Neural cell (in vitro differentiated cells): ENCODE measurements around the gene GAB1. TPM values are rescaled to one million over a fixed set of nuclear protein-coding genes. Genes with fewer than 3 reads are reported as not detected.

Experiments used
- H2AFZ ChIP-seq: fragments of 200-600, 300-800 bp; sonication (generic), shearing (Covaris generic); 2 replicates; pipeline ENCODE4 v1.6.0; 2014; ENCODE audit warnings: low read depth, mild to moderate bottlenecking, antibody characterized with exemption, low read length, moderate library complexity
- H3F3A ChIP-seq: fragments of 200-600 bp; shearing (Covaris generic); 2 replicates; pipeline ENCODE4 v1.6.1; 2016; ENCODE audit warnings: mild to moderate bottlenecking, moderate library complexity, mixed read lengths, antibody characterized with exemption, low read length; ENCODE audit not compliant: insufficient read depth, poor library complexity, severe bottlenecking
- H3K27ac ChIP-seq: fragments of 200-600, 300-800 bp; sonication (generic), shearing (Covaris generic); 2 replicates; pipeline ENCODE4 v1.5.1; 2014; ENCODE audit warnings: mild to moderate bottlenecking, low read length, moderate library complexity
- H3K27me3 ChIP-seq: fragments of 300-800, 200-600 bp; sonication (generic), shearing (Covaris generic); 2 replicates; pipeline ENCODE4 v1.6.0; 2014; ENCODE audit warnings: mild to moderate bottlenecking, low read depth, low read length, moderate library complexity; ENCODE audit not compliant: insufficient read depth
- H3K36me3 ChIP-seq: fragments of 300-800, 200-600 bp; sonication (generic), shearing (Covaris generic); 2 replicates; pipeline ENCODE4 v1.5.1; 2014; ENCODE audit warnings: mild to moderate bottlenecking, antibody characterized with exemption, low read length, moderate library complexity; ENCODE audit not compliant: insufficient read depth
- H3K4me2 ChIP-seq: fragments of 300-800, 200-600 bp; sonication (generic), shearing (Covaris generic); 2 replicates; pipeline ENCODE4 v1.6.0; 2014; ENCODE audit warnings: mild to moderate bottlenecking, low read length
- H3K4me3 ChIP-seq: fragments of 300-800, 200-600 bp; sonication (generic), shearing (Covaris generic); 2 replicates; pipeline ENCODE4 v1.5.1; 2014; ENCODE audit warnings: mild to moderate bottlenecking, low read length, moderate library complexity
- H3K79me2 ChIP-seq: fragments of 200-600 bp; shearing (Covaris generic); replicated peaks from 2 replicates; pipeline ENCODE4 v1.6.0; 2014; ENCODE audit warnings: mild to moderate bottlenecking, low read length, moderate library complexity; ENCODE audit not compliant: insufficient read depth
- H3K9ac ChIP-seq: fragments of 300-800, 200-600 bp; sonication (generic), shearing (Covaris generic); 2 replicates; pipeline ENCODE4 v1.6.1; 2016; ENCODE audit warnings: mild to moderate bottlenecking, low read length, mixed read lengths
- H3K9me2 ChIP-seq: fragments of 200-600 bp; shearing (Covaris generic); 2 replicates; pipeline ENCODE4 v1.6.1; 2016; ENCODE audit warnings: mild to moderate bottlenecking, low read length, mixed read lengths; ENCODE audit not compliant: insufficient read depth
- H3K9me3 ChIP-seq: fragments of 200-600, 300-800 bp; sonication (generic), shearing (Covaris generic); 2 replicates; pipeline ENCODE4 v1.6.1; 2016; ENCODE audit warnings: mild to moderate bottlenecking, mixed run types, low read length, moderate library complexity, mixed read lengths
- H4K20me1 ChIP-seq: fragments of 200-600 bp; shearing (Covaris generic); 2 replicates; pipeline ENCODE4 v1.6.1; 2016; ENCODE audit warnings: mild to moderate bottlenecking, mixed run types; ENCODE audit not compliant: insufficient read depth
- EP300 ChIP-seq: fragments of 450-650 bp; conservative IDR thresholded peaks from 2 replicates; pipeline ENCODE4 v1.6.1; 2014; ENCODE audit warnings: antibody characterized with exemption, mild to moderate bottlenecking, moderate library complexity; ENCODE audit not compliant: poor library complexity, severe bottlenecking
- EZH2 ChIP-seq: fragments of 200-600, 300-800 bp; shearing (Covaris generic), sonication (generic); IDR thresholded peaks from 2 replicates; pipeline ENCODE4 v1.6.1; 2014; ENCODE audit warnings: antibody characterized with exemption, low read length, borderline replicate concordance, mild to moderate bottlenecking; ENCODE audit not compliant: insufficient read depth, poor library complexity, severe bottlenecking
- MXI1 ChIP-seq: fragments of 450-650 bp; conservative IDR thresholded peaks from 2 replicates; pipeline ENCODE4 v1.6.1; 2014; ENCODE audit warnings: antibody characterized with exemption, mild to moderate bottlenecking; ENCODE audit not compliant: poor library complexity, severe bottlenecking
- POLR2AphosphoS5 ChIP-seq: IDR thresholded peaks from 2 replicates; pipeline ENCODE4 v1.6.1; 2012
- RAD21 ChIP-seq: fragments of 450-650 bp; conservative IDR thresholded peaks from 2 replicates; pipeline ENCODE4 v1.6.1; 2014; ENCODE audit warnings: antibody characterized with exemption, mild to moderate bottlenecking, moderate library complexity
- SMC3 ChIP-seq: fragments of 450-650 bp; conservative IDR thresholded peaks from 2 replicates; pipeline ENCODE4 v1.6.1; 2014; ENCODE audit warnings: antibody characterized with exemption, mild to moderate bottlenecking, moderate library complexity; ENCODE audit not compliant: poor library complexity
- TAF1 ChIP-seq: IDR thresholded peaks from 2 replicates; pipeline ENCODE4 v1.6.1; 2012; ENCODE audit warnings: low read depth
- polyA plus RNA-seq: library from polyadenylated mRNA; depleted of rRNA; stranded (reverse); fragments of >200 nt; gene quantifications from 2 replicates; pipeline ENCODE4 v1.2.3, GENCODE V29; 2014
- TF ChIP-seq, protein P1 (sequence below): fragments of 450-650 bp; IDR thresholded peaks from 2 replicates; pipeline ENCODE4 v1.5.1; 2014; ENCODE audit warnings: antibody characterized with exemption, mild to moderate bottlenecking, moderate library complexity; ENCODE audit not compliant: poor library complexity, severe bottlenecking

The GAB1 gene
- polyA plus RNA-seq, 1 donor from 2014 or later = 2.4 TPM

- Histone ChIP-seq H3K27me3 (no peaks in the 10 kb centered on the region), H3K9me3 (no peaks in the 10 kb centered on the region), H3F3A (no peaks in the 10 kb centered on the region), H3K4me2 (no peak overlapping the region), H3K79me2 (no peaks in the 10 kb centered on the region), H4K20me1 (no peaks in the 10 kb centered on the region), H2AFZ (no peak overlapping the region), H3K36me3 (no peaks in the 10 kb centered on the region), H3K9me2 (no peaks in the 10 kb centered on the region), H3K27ac (no peak overlapping the region), H3K9ac (no peak overlapping the region), H3K4me3 (no peak overlapping the region)
- no peak for TF ChIP-seq MXI1
- TF ChIP-seq POLR2AphosphoS5 = no peak
- no peak for TF ChIP-seq TAF1
- TF ChIP-seq, protein P1, sequence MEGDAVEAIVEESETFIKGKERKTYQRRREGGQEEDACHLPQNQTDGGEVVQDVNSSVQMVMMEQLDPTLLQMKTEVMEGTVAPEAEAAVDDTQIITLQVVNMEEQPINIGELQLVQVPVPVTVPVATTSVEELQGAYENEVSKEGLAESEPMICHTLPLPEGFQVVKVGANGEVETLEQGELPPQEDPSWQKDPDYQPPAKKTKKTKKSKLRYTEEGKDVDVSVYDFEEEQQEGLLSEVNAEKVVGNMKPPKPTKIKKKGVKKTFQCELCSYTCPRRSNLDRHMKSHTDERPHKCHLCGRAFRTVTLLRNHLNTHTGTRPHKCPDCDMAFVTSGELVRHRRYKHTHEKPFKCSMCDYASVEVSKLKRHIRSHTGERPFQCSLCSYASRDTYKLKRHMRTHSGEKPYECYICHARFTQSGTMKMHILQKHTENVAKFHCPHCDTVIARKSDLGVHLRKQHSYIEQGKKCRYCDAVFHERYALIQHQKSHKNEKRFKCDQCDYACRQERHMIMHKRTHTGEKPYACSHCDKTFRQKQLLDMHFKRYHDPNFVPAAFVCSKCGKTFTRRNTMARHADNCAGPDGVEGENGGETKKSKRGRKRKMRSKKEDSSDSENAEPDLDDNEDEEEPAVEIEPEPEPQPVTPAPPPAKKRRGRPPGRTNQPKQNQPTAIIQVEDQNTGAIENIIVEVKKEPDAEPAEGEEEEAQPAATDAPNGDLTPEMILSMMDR = no peak
- TF ChIP-seq EP300 = no peak
- TF ChIP-seq EZH2 = no peak
These were observed 47.8 kb downstream of the GAB1 start for GRCh38 chr4:143384381-143384994.

DNA sequence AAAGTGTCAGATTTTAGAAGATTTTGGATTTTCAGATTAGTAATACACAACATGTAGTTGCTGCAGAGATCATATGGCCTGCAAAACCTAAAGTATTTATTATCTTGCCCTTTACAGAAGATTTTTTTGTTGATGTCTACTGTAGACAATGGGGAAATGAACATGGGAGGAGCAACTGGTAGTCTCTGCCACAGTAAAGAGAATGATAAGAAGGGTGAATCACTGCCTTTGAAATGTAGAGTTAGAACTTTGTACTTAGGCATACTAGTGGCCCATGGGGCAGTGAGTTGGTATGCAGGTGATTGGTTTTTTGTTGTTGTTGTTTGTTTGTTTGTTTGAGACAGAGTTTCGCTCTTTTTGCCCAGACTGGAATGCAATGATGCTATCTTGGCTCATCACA lies 50.1 kb downstream of the GAB1 start:
- no peaks in the 10 kb centered on the region for H3K9me2 ChIP-seq
- no peaks in the 10 kb centered on the region for H3K27me3 ChIP-seq
- no peaks in the 10 kb centered on the region for H3K36me3 ChIP-seq
- H3K4me3 ChIP-seq = no peak overlapping the region
- H3K9me3 ChIP-seq = no peaks in the 10 kb centered on the region
- H3F3A ChIP-seq = no peaks in the 10 kb centered on the region
- H3K27ac ChIP-seq = no peak overlapping the region
- TF ChIP-seq EZH2 (no peak), SMC3 (no peak), POLR2AphosphoS5 (no peak)
- H2AFZ ChIP-seq = no peak overlapping the region
- H4K20me1 ChIP-seq = no peaks in the 10 kb centered on the region
- no peak overlapping the region for H3K9ac ChIP-seq
- no peak overlapping the region for H3K4me2 ChIP-seq
- H3K79me2 ChIP-seq = no peaks in the 10 kb centered on the region

DNA sequence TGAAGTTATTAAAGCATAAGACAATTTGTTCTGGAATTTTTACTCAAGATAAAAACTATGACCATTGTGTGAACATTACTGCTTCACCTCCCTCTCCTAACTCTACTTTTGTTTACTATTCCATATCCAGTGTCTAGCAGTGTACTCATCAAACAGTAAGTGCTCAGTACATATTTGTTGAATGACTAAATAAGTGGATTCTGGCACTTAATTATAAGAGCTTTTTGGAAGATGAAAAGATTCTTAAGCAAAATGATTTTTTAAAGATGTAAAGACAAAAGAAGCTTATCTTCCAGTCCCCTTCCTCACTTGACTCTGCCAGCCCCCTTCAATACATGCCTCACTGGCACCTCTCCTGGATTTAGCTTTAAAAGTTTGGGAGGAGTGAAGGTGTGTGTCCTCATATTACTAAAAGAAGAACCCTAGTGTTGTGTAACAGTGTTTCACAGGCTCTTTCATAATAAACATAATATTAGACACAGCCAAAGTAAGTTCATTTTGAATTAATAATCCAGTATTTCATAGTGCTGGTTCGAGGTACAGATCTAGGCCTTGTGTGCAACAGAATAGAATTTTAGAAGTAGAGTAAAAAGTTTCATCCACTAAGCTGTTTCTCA lies 53.0 kb downstream of the GAB1 start:
- Histone ChIP-seq H2AFZ (no peak overlapping the region), H3K9ac (no peak overlapping the region), H3K36me3 (no peaks in the 10 kb centered on the region), H3K27ac (no peak overlapping the region), H3K9me3 (no peaks in the 10 kb centered on the region), H3K79me2 (no peaks in the 10 kb centered on the region), H3K27me3 (no peaks in the 10 kb centered on the region), H3F3A (no peaks in the 10 kb centered on the region), H3K4me2 (no peak overlapping the region), H3K4me3 (no peak overlapping the region), H4K20me1 (no peaks in the 10 kb centered on the region), H3K9me2 (no peaks in the 10 kb centered on the region)
- TF ChIP-seq RAD21 = no peak
- no peak for TF ChIP-seq POLR2AphosphoS5
